ENCODE results near the gene ULK4. TPM values are rescaled to one million over a fixed set of nuclear protein-coding genes. Genes with fewer than 3 reads are reported as not detected.

Gene ULK4
- total RNA-seq, 1 experiment from 2014 or later: 14.3 TPM

DNA sequence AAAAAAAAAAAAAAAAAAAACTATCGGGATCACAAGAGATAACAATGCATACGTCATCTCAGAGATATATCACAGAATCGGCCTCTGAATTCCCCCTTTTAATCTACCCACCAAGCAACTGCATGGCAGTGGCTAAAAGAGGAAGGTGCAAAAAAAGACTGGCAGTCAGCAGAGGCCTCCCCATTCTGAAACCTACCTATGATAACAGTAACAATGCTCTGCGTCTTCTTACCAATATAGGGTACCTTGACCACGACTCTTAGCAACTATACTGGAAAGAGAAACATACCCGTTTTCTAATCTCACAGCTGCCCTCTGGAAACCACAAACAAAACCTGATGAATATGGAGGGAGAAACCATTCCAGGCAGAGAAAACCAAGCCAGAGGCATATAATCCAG is 106.9 kb downstream of the ULK4 start:
- in situ Hi-C loops (cut with HindIII; ENCODE audit: low pct_unique_long_range_greater_than_20kb, low sequenced_read_pairs): no loop called here
- POLR2A ChIA-PET: no interaction called here
- Histone ChIP-seq H3K27me3 (ENCODE audit: control insufficient read depth, insufficient read depth, low read length) (no peaks in the 10 kb centered on the region), H3K4me1 (ENCODE audit: control insufficient read depth, insufficient read depth, low read length) (no peaks in the 10 kb centered on the region), H3K4me3 (ENCODE audit: low read depth in 2 of 2, low read length in 2 of 2) (no peak overlapping the region), H3K9me3 (ENCODE audit: control insufficient read depth, insufficient read depth, low read depth, low read length) (no peaks in the 10 kb centered on the region), H3K27ac (ENCODE audit: low read length) (no peak overlapping the region), H3K36me3 (ENCODE audit: control insufficient read depth, insufficient read depth, low read length) (no peaks in the 10 kb centered on the region)
- intact Hi-C loops (cut with micrococcal nuclease; ENCODE audit: unreplicated experiment): no loop called here
- TF ChIP-seq CTCF (IDR thresholded peaks at IDR 0.05): no peak
- DNase-seq (ENCODE audit: low read depth, low spot score) (no peak), ATAC-seq (no peak)
- no TSS peak for BruUV-seq (replicated peaks)
- CTCF ChIA-PET: no interaction called here

GRCh38 chr3:41853540-41854196 is 108.2 kb downstream of the ULK4 start:
- BruUV-seq (replicated peaks): no TSS peak
- in situ Hi-C loops (cut with HindIII; ENCODE audit: low pct_unique_long_range_greater_than_20kb, low sequenced_read_pairs): no loop called here
- H3K9me3 ChIP-seq (ENCODE audit: control insufficient read depth, insufficient read depth, low read depth, low read length): no peaks in the 10 kb centered on the region
- no peak overlapping the region for H3K27ac ChIP-seq (ENCODE audit: low read length)
- ChIA-PET POLR2A (no interaction called here), CTCF (no interaction called here)
- no peaks in the 10 kb centered on the region for H3K36me3 ChIP-seq (ENCODE audit: control insufficient read depth, insufficient read depth, low read length)
- DNase-seq (ENCODE audit: low read depth, low spot score): no peak
- no peak for ATAC-seq
- H3K27me3 ChIP-seq (ENCODE audit: control insufficient read depth, insufficient read depth, low read length): no peaks in the 10 kb centered on the region
- intact Hi-C loops (cut with micrococcal nuclease; ENCODE audit: unreplicated experiment): no loop called here
- TF ChIP-seq SIN3A (IDR thresholded peaks at IDR 0.05; ENCODE audit: borderline replicate concordance, insufficient read depth, low read depth, low read length) (no peak), REST (IDR thresholded peaks at IDR 0.05; ENCODE audit: insufficient read depth in 1 of 2, low read depth in 2 of 2, low read length in 1 of 2) (no peak), TCF7L2 (IDR thresholded peaks at IDR 0.05; ENCODE audit: low read depth, low read length) (no peak), POLR2AphosphoS5 (IDR thresholded peaks at IDR 0.05; ENCODE audit: low read depth, low read length) (no peak), CTCF (IDR thresholded peaks at IDR 0.05) (no peak)
- no peaks in the 10 kb centered on the region for H3K4me1 ChIP-seq (ENCODE audit: control insufficient read depth, insufficient read depth, low read length)
- no peak overlapping the region for H3K4me3 ChIP-seq (ENCODE audit: low read depth in 2 of 2, low read length in 2 of 2)
